Measurements from ENCODE around the gene HIP1.

- TF ChIP-seq CTCF (IDR thresholded peaks at IDR 0.05; ENCODE audit: low read depth, low read length) (no peak), POLR2A (IDR thresholded peaks at IDR 0.05; ENCODE audit: extremely low read depth, insufficient read length) (no peak), MAX (IDR thresholded peaks at IDR 0.05; ENCODE audit: low read depth, low read length) (no peak)
These were observed 79.9 kb downstream of the HIP1 start for GRCh38 chr7:75658802-75659201.
